GM23248 (cell line): ENCODE measurements around the gene TRAP1. TPM values are rescaled to one million over a fixed set of nuclear protein-coding genes. Genes with fewer than 3 reads are reported as not detected.

ENCODE experiments used
- DNase-seq: peaks from one replicate; pipeline ENCODE4 v3.0.0-alpha.2; 2015
- H2AFZ ChIP-seq: fragments of 200-600 bp; sonication (generic); 2 replicates; pipeline ENCODE4 v1.6.1; 2016; ENCODE audit warnings: antibody characterized with exemption
- H3F3A ChIP-seq: fragments of 200-600 bp; sonication (generic); 2 replicates; pipeline ENCODE4 v1.6.1; 2016; ENCODE audit warnings: mild to moderate bottlenecking, antibody characterized with exemption, mixed run types; ENCODE audit not compliant: insufficient read depth
- H3K27ac ChIP-seq: fragments of 200-600 bp; sonication (generic); 2 replicates; pipeline ENCODE4 v1.5.1; 2016; ENCODE audit warnings: mild to moderate bottlenecking
- H3K27me3 ChIP-seq: fragments of 200-600 bp; sonication (generic); replicated peaks from 2 replicates; pipeline ENCODE4 v1.6.1; 2016; ENCODE audit warnings: mild to moderate bottlenecking; ENCODE audit not compliant: insufficient read depth
- H3K36me3 ChIP-seq: fragments of 200-600 bp; sonication (generic); 2 replicates; pipeline ENCODE4 v1.6.1; 2016; ENCODE audit warnings: low read depth, mild to moderate bottlenecking
- H3K4me1 ChIP-seq: fragments of 200-600 bp; sonication (generic); 2 replicates; pipeline ENCODE4 v1.6.1; 2016; ENCODE audit warnings: mild to moderate bottlenecking; ENCODE audit not compliant: insufficient read depth
- H3K4me2 ChIP-seq: fragments of 200-600 bp; sonication (generic); one replicate; pipeline ENCODE4 v1.6.1; 2016; ENCODE audit warnings: mild to moderate bottlenecking; ENCODE audit not compliant: unreplicated experiment
- H3K4me3 ChIP-seq: fragments of 200-600 bp; sonication (generic); 2 replicates; pipeline ENCODE4 v1.5.1; 2016; ENCODE audit warnings: mild to moderate bottlenecking
- H3K79me2 ChIP-seq: fragments of 200-600 bp; sonication (generic); 2 replicates; pipeline ENCODE4 v1.6.1; 2016; ENCODE audit warnings: mild to moderate bottlenecking; ENCODE audit not compliant: insufficient read depth
- H3K9ac ChIP-seq: fragments of 200-600 bp; sonication (generic); 2 replicates; pipeline ENCODE4 v1.6.1; 2016; ENCODE audit warnings: mild to moderate bottlenecking
- H3K9me2 ChIP-seq: fragments of 200-600 bp; sonication (generic); 2 replicates; pipeline ENCODE4 v1.6.1; 2016; ENCODE audit warnings: mixed run types, mild to moderate bottlenecking, moderate library complexity; ENCODE audit not compliant: insufficient read depth
- H3K9me3 ChIP-seq: fragments of 200-600 bp; sonication (generic); one replicate; pipeline ENCODE4 v1.6.1; 2017; ENCODE audit warnings: low read depth
- H4K20me1 ChIP-seq: fragments of 200-600 bp; sonication (generic); 2 replicates; pipeline ENCODE4 v1.6.0; 2016; ENCODE audit not compliant: insufficient read depth
- EZH2 ChIP-seq: fragments of 200-600 bp; sonication (generic); IDR thresholded peaks from 2 replicates; pipeline ENCODE4 v1.6.1; 2018; ENCODE audit warnings: antibody characterized with exemption, mild to moderate bottlenecking; ENCODE audit not compliant: insufficient read depth, poor library complexity, severe bottlenecking
- EZH2phosphoT487 ChIP-seq: fragments of 200-600 bp; sonication (generic); IDR thresholded peaks from 2 replicates; pipeline ENCODE4 v1.6.1; 2018; ENCODE audit warnings: antibody characterized with exemption, moderate library complexity, mild to moderate bottlenecking, low read depth; ENCODE audit not compliant: insufficient read depth
- WGBS, 2 experiments: methylation state at CpG; one replicate each; pipeline ENCODE4 v1.1.6; 2015 to 2017; ENCODE audit warnings: low lambda C conversion rate in 2 of 2, low coverage in 1 of 2; ENCODE audit errors: missing lambda C conversion rate in 2 of 2; 5-methylcytosine and 5-hydroxymethylcytosine counted together
- in situ Hi-C: fragments of 300-500 bp; cut with MboI; formaldehyde crosslinking; loops from 2 replicates; pipeline ENCODE4 v1.15.0; 2020
- polyA plus RNA-seq: library from polyadenylated mRNA; unstranded; fragments of >200 nt; fragmentation: Nextera tagmentation; extraction: Ambion mirVana; gene quantifications from 2 replicates; pipeline ENCODE4 v1.2.1, GENCODE V29; 2016
- total RNA-seq: library from RNA; depleted of rRNA; stranded (reverse); fragments of >200 nt; shearing (Covaris generic); gene quantifications from 2 replicates; pipeline ENCODE4 v1.2.3, GENCODE V29; 2014

Gene TRAP1
- total and polyA plus RNA-seq, 2 experiments from 2014 or later: 56.6 to 73.4 TPM

DNA sequence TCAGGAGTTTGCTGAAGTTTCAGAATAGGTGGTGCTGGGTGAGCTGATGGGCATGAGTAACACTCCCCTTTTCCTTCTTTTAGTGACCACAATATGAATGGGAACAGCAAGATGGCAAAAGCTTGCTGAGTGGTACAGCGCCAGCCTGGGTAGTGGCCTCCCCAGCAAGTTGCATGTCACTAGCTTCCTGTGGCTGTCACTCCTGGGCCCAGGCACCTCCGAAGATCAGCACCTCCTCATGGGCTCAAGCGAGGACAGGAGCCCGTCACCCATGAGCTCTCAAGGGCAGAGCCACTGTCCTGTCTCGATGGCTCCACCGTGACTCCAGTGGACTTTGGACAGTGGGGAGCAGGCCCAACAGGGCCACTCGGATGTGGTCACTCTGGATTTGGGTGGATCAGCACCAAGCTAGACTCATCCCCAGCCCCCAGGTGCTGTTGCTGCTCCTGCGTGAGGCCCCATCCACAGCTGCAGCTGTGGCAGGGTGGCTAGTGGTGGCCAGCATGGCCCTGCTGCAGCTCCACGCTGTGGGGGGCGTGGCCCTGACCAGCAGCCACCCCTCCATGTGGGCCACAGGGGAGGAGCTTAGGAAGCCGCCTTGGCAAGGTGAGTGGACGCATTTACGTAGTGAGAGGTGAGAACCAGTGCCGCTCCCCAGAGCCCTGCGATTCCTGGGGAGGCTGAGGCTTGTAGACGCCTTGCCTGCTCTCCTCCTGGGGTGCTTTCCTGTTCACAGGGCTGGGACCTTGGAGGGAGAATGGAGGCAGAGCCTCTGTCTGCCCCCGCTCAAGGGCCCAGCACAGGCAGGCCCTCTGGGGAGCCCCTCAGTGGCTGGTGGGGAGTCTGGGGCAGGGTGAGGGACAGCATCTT lies 76.5 kb downstream of the TRAP1 start:
- H3K27me3 ChIP-seq: no peaks in the 10 kb centered on the region
- H3K9me3 ChIP-seq: no peaks in the 10 kb centered on the region
- no peak overlapping the region for H3K4me2 ChIP-seq
- H3K9me2 ChIP-seq: no peaks in the 10 kb centered on the region
- no peak overlapping the region for H3K4me3 ChIP-seq
- no peak for DNase-seq
- no peak overlapping the region for H3K9ac ChIP-seq
- H2AFZ ChIP-seq: no peak overlapping the region
- no peak for TF ChIP-seq EZH2phosphoT487
- TF ChIP-seq EZH2: no peak
- in situ Hi-C loops: no loop called here
- no peaks in the 10 kb centered on the region for H4K20me1 ChIP-seq
- H3K27ac ChIP-seq: no peak overlapping the region
- H3F3A ChIP-seq: no peaks in the 10 kb centered on the region
- 93 to 95% methylated on average over 16 to 17 of the region's 17 CpGs for WGBS, 2 experiments
- no peaks in the 10 kb centered on the region for H3K36me3 ChIP-seq
- H3K4me1 ChIP-seq: no peaks in the 10 kb centered on the region
- peaks cover 27% of the 10 kb centered on the region for H3K79me2 ChIP-seq

DNA sequence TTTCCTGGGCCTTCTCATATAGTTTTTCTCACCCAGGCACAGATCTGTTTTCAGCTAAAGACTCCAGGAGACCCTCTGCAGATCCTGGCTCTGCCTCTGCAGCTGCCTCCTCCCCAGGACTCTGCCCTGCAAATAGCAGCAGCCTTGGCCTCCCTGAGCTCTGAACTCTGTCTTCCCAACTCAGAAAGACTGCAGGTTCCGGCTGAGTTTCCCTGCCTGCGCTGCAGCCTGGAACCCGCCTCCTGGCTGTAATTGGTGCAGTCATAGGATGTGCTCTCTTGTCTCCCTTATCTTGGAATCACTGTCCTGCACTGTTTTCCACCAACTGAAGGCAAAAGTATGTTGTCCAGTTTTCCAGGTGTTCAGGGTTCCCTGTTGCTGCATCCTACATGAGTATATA lies 77.1 kb downstream of the TRAP1 start:
- Histone ChIP-seq H3K27me3 (no peaks in the 10 kb centered on the region), H4K20me1 (no peaks in the 10 kb centered on the region), H3K4me1 (no peaks in the 10 kb centered on the region), H3K9ac (no peak overlapping the region), H3K9me2 (no peaks in the 10 kb centered on the region), H3K27ac (no peak overlapping the region), H3F3A (no peaks in the 10 kb centered on the region), H3K4me3 (no peak overlapping the region), H3K79me2 (peaks cover 27% of the 10 kb centered on the region), H3K9me3 (no peaks in the 10 kb centered on the region), H3K4me2 (no peak overlapping the region), H2AFZ (no peak overlapping the region), H3K36me3 (no peaks in the 10 kb centered on the region)
- WGBS, 2 experiments: 93 to 100% methylated on average over 3 of the region's 3 CpGs
- in situ Hi-C loops: no loop called here
- DNase-seq: no peak
- TF ChIP-seq EZH2: no peak
- TF ChIP-seq EZH2phosphoT487: no peak

GRCh38 chr16:3638916-3639644 lies 78.2 kb downstream of the TRAP1 start:
- Histone ChIP-seq H4K20me1 (no peaks in the 10 kb centered on the region), H3K9ac (no peak overlapping the region), H3K9me2 (no peaks in the 10 kb centered on the region), H3K9me3 (no peaks in the 10 kb centered on the region), H3K4me2 (no peak overlapping the region), H3K27ac (no peak overlapping the region), H3F3A (no peaks in the 10 kb centered on the region), H3K27me3 (no peaks in the 10 kb centered on the region), H3K4me3 (no peak overlapping the region), H3K79me2 (peaks cover 27% of the 10 kb centered on the region), H2AFZ (no peak overlapping the region), H3K36me3 (no peaks in the 10 kb centered on the region), H3K4me1 (no peaks in the 10 kb centered on the region)
- TF ChIP-seq EZH2 (no peak), EZH2phosphoT487 (no peak)
- no peak for DNase-seq
- in situ Hi-C loops: no loop called here
- WGBS, 2 experiments: 93% methylated on average over 13 of the region's 13 CpGs

- Histone ChIP-seq H2AFZ (no peak overlapping the region), H3K27ac (no peak overlapping the region), H3K27me3 (no peaks in the 10 kb centered on the region), H3K79me2 (peaks cover 35% of the 10 kb centered on the region), H3K4me2 (no peak overlapping the region), H3K9me3 (no peaks in the 10 kb centered on the region), H3K4me1 (no peaks in the 10 kb centered on the region), H4K20me1 (no peaks in the 10 kb centered on the region), H3F3A (no peaks in the 10 kb centered on the region), H3K36me3 (no peaks in the 10 kb centered on the region), H3K4me3 (no peak overlapping the region), H3K9me2 (no peaks in the 10 kb centered on the region), H3K9ac (no peak overlapping the region)
- 83 to 84% methylated on average over 3 of the region's 3 CpGs for whole genome bisulfite sequencing, 2 experiments
- in situ Hi-C loops: no loop called here
- no peak for DNase-seq
- TF ChIP-seq EZH2phosphoT487 (no peak), EZH2 (no peak)
Observed at GRCh38 chr16:3637371-3637923, 79.9 kb downstream of the TRAP1 start.
